Colon (tissue), 2 donors: ENCODE measurements around the gene IL23R.
A peak's percentile ranks its signal among the peaks of the same experiment; 100 is the strongest.
"Not testable (repeated sequence)": the region's sequence is repeated elsewhere in the genome, so short reads cannot be mapped to it uniquely, and the experiment has no call there.

ENCODE experiments used
- FAIRE-seq: peaks from 2 replicates; lab custom pipeline; 2012; peaks lifted over from hg19 to GRCh38; lab: Jason Lieb, UNC
- donor health status: control.
- donor health status: control.

IL23R gene

DNA sequence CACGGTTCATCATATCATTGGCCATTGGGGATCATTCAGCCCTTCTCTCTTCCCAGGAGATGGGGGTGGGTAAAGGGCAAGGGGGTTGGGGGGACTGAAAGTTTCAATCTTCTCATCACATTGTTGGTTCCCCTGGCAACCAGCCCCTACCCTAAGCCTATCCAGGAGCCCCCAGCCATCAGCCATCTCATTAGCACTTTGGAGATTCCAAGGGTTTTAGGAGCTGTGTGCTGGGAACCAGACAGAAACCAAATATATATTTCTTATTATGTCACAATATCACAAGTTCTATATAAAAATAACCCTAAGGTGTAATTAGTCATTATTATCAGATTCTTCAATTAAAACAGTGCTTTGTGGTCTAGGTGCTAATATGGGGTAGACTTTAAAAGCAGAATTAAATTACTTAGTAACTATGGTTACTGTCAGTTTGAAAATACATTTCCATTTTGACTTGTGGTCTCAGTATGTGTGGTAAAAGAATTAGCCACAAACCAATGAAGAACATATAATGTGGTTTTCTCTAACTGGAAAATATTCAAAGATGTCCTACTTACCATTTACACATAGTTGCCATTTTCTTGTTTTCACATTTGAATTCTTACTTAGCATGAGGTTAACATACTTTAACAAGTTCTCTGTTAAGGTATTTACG, 28.1 kb downstream of the IL23R start:
- FAIRE-seq, result peak; percentile 10

GRCh38 chr1:67200755-67201154, 34.5 kb downstream of the IL23R start:
- FAIRE-seq, result no peak

GRCh38 chr1:67201891-67202290, 35.6 kb downstream of the IL23R start:
- FAIRE-seq, result no peak

DNA sequence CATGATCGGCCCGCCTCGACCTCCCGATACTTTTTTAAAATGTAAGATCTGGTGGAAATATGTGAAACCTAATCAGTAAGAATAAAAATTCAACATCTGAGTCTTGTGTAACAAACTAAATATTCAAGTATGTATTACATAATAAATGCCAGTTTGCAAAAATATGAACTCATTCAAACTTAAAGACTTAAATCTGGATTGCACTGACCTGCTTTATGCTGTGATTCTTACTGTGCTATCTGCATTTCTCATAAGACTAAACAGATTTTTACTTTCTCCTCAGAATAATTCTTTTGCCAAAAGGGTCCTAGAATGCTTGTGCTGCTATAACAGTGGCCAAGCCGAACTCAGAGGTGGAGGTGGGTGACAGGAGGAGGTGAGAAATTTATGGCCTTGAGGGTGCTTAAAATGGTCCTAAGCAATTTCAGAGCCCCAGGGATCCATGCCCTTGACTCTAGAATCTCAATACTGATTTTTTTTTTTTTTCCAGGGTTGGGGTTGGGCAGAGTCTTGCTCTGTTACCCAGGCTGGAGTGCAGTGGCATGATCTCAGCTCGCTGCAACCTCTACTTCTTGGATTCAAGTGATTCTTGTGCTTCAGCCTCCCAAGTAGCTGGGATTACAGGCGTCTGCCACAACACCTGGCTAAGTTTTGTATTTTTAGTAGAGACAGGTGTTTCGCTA, 38.2 kb downstream of the IL23R start:
- no peak for FAIRE-seq

GRCh38 chr1:67207398-67207797, 41.1 kb downstream of the IL23R start:
- FAIRE-seq, result not testable (repeated sequence)

DNA sequence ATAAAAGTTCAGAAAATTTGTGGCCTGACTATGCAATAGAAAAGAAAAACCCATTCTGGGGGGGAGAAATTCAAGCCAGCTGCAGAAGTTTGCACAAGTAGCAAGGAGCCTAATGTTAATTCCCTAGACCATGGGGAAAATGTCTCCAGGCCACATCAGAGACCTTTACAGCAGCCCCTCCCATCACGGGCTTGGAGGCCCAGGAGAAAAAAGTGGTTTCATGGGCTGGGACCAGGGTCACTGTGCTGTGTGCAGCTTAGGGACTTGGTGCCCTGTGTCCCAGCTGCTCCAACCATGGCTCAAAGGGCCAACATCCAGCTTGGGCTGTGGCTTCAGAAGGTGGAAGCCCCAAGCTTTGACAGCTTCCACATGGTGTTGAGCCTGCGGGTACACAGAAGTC, 42.0 kb downstream of the IL23R start:
- no peak for FAIRE-seq

GRCh38 chr1:67209521-67209920, 43.3 kb downstream of the IL23R start:
- no peak for FAIRE-seq

DNA sequence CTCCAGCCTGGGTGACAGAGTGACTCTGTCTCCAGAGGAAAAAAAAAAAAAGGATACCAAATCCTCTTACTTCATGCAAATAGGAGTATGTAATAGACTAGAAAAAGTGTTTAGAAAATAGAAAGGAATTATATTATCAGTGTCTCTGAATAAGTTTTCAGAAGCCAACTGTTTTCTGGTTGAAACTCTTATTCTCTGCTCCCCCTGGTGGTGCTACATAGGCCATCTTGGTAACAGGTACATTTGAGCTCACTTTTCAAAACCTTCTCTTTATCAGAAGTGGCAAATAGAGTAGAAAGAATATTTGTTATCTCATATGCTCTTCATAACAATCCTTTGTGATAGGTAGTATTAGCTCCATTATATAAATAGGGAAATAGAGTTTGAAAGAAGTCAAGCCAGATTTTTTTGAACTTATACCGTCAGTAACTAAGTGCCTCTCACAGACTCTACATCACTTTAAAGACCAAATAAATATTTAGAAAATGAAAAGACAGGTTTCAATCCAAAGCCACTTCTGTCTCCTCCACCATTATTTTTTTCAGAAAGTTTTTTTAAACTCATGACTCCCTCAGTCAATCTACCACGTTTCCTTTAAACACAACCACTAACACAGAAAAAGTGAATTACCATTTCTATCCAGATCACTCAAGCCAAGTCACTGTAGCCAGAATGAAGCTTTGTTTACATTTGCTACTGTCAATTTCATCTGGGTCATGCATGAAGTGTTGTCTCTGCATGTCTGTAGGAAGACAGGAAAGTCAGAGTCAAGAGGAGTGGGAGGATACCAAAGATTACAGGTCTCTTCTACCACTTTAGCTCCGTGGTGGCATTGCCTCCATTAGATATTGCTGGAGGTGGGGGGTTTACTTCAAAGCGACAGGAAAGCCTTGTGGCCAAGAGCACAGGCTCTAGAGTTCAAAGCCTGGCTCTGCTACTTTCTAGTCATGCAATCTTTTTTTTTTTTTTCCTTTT, 45.6 kb downstream of the IL23R start:
- no peak for FAIRE-seq

GRCh38 chr1:67213164-67213563, 46.9 kb downstream of the IL23R start:
- FAIRE-seq, result no peak

DNA sequence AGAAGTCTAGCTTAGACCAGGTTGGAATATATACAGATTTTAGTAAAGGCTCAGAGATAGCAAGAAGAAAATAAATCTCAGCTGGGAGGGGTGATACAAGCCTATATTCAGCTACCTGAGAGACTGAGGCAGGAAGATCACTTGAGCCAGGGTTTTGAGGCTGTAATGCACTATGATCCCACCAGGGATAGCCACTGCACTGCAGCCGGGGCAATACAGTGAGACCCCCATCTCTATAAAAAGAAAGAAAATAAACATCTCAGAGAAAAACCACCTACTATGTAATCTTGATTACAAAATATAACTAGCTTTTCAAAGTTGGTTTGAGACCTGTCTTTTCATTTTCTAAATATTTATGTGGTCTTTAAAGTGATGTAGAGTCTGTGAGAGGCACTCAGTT, 47.7 kb downstream of the IL23R start:
- no peak for FAIRE-seq

DNA sequence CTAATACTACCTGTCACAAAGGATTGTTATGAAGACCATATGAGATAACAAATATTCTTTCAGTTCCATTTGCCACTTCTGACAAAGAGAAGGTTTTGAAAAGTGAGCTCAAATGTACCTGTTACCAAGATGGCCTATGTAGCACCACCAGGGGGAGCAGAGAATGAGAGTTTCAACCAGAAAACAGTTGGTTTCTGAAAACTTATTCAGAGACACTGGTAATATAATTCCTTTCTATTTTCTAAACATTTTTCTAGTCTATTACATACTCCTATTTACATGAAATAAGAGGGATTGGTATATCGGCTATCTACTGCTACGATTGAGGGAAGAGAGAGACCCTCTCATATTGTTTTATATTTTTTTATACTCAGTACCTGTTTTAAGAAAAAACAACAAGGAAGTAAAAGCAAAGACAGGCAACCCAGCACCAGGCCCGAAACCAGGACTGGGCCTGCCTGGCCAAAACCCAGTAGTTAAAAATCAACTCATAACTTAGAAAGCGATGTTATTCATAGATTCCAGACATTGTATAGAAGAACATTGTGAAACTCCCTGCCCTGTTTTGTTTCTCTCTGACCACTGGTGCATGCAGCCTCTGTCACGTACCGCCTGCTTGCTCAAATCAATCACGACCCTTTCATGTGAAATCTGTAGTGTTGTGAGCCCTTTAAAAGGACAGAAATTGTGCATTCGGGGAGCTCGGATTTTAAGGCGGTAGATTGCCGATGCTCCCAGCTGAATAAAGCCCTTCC, 48.3 kb downstream of the IL23R start:
- no peak for FAIRE-seq

- FAIRE-seq, result no peak
Measured at GRCh38 chr1:67216401-67216800, 50.1 kb downstream of the IL23R start.

DNA sequence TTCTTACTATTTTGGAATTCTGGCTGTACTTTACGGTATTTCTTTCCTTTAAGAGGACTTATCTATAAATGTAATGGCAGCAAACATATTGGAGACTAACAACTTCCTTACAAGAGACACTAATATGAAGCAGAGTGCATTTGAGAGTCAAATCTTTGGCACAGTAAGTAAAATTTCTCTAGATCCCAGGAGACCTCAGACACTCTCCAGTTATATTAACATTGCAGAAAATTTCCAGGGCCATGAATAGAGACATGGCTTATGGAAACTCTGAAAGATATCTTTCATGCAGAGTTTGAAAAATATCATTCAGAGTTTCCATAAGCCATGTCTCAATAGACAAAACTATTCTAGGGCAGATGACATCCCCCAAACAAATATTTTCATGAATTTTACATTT, 51.2 kb downstream of the IL23R start:
- FAIRE-seq, result no peak

DNA sequence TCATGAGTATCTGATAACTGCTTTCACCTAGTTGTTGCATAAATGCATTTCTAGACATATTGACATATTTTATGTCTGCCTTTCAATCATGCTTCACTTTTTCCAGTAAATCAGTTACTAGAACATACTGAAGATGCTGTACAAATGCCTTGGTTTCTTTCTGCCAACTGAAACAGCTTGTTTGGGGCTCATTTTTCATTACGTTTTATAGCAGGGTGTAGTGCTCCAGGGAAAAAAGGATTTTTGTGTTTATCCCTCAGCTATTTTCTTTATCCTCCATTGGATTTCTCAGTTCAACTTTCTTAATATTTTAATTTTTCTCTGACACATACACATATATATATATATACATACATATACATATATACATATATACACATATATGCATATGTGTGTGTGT, 51.7 kb downstream of the IL23R start:
- no peak for FAIRE-seq

GRCh38 chr1:67224856-67225255, 58.6 kb downstream of the IL23R start:
- FAIRE-seq, result no peak

DNA sequence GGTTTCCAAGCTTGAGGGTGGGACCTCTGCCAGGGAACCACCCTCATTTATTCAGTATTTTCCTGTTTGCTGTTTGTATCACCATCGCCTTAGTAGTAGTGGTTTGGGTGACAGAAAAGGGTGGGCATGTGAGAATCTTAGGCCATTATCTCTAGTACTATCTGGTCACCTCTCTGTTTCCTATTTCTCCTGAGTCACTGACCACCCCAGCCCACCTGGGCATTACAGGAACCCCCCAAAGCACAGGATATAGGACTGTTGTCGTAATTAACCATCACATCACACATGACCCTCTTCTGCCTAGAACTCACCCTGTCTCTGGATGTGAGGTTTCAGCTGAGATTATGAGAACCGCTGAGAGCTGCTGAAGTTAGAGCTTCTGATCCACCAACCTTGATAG, 60.4 kb downstream of the IL23R start:
- no peak for FAIRE-seq

GRCh38 chr1:67227196-67227595, 60.9 kb downstream of the IL23R start:
- no peak for FAIRE-seq

- no peak for FAIRE-seq
Measured at GRCh38 chr1:67228791-67229190, 62.5 kb downstream of the IL23R start.

DNA sequence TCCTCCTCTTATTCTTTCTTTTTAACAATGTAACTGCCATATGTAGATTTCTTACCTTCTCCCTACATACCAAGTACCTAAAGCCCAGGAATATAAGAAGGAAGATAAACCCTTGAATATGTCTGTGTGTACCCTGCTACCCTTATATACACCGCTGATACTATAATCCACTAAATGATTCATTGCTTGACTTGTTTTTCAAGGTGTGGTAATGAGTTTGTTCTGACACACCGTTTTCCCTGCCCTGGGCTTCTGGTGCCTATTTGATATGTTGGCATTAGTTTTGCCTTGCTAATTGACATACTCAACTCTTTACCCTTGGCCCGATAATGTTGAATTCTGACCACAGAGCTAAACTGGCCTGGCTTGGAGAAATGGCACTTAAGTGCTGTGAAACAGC, 64.3 kb downstream of the IL23R start:
- FAIRE-seq, result no peak

DNA sequence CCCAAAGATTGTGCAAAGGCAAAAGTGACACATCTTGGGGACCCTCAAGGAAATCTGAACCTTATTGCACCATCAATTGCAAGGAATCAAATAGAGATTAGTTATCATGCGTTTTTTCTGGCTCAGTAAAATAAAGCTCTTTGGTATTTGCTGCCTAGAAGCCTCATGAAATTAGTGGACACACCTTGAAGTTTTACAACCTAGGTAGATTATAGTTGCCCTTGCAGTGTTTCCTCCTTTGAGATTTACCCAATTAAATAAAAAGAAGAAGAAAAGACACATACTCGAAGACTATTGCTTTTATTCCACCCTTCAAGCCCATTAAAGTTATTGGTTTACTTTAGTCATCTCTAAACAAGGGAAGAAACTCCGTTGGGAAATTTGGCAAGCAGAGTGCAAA, 70.0 kb downstream of the IL23R start:
- no peak for FAIRE-seq

DNA sequence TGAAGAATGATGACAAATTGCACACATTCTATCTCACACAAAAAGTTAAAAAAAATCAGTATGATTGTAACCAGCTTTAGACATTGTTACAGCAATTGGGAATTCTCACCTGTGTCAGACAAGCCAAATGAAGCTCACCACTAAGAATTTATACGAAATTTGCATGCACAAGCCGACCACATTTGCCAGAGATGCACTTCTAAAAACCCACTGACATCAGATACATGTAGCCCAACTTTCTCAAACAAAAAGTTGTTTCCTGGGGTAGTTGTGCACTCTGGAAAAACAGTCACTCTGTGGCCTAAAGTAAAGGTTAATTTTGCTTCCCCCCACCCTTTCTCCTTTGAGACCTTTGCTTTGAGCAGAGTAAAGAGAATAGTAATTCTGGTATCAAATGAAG, 73.5 kb downstream of the IL23R start:
- no peak for FAIRE-seq

DNA sequence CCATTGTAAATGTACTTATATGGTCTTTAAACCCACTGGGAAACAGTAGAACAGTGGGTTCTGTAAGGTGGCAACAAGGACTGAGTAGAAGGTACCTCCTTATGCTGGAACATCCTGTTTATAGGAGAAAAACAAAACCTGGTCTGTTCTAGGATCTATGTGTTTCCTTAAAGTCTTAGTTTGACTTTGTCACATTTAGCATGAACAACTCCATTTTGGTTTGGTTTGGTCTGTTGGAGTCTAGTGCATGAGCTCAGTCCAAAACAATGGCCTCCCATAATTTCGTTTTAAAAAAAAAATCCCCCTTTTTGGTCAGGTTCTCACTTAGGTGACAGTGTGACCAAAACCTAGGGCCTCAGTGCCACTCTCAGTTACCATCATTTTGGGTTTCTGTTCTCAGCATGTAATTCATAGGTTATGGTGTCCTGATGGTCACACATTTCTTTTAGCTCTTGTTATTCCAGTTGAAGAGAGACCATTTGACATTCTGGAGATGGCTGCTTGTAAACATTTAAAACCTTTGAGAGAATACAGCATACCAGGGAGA, 75.0 kb downstream of the IL23R start:
- FAIRE-seq, result no peak
